IPS-NIHi11 (cell line): ENCODE measurements around the gene CUX1.
"Not testable (repeated sequence)": the region's sequence is repeated elsewhere in the genome, so short reads cannot be mapped to it uniquely, and the experiment has no call there.

ENCODE experiments used
- DNase-seq: peaks from one replicate; pipeline ENCODE4 v3.0.0; 2012; ENCODE audit warnings: mixed read lengths, low spot score

The CUX1 gene

DNA sequence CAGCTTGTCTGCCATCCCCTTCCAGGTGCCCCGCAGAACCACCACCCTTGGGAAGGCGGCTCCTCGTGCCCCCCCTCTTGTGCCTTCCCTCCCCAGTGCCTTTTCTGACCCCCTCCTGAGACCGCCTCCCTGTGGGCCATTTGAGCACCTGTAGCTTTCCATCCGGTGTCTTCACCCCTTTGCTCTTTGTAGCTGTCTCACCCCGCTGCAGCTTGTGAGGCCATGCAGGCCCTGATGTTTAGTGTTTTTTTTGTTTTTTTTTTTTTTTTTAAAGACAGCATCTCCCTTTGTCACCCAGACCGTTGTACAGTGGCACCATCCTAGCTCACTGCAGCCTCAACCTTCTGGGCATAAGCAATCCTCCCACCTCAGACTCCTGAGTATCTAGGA lies 52.5 kb downstream of the CUX1 start:
- no peak for DNase-seq

DNA sequence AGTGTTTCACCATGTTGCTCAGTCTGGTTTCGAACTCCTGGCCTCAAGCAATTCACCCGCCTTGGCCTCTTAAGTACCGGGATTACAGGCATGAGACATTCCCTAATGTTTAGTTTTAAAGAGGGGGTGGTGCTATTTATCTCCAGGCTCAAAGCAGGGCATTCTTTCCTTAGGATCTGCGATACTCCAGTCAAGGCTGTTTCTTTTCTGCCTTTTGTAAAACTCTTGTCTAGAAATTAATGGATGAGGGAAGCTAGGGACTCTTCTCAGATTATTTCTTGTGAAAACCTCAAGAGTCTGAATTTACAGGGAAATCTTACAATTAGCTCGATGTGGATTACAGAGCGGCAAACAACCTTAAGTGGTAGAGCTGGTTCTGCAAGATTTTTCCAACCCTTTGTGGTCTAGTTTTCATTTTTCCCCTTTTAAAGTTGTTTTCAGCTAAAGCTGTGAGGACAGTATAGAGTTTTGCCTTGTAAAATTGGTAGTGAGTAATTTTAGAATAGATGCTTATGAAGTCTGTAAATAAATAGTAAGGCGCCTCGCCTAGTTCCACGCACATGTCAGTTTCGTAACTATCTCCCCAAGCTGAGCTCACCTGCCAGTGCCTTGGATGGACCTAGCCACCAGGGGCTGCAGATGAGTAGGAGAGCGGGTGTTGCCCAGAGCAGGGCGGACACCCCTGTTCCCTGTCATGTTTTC lies 53.1 kb downstream of the CUX1 start:
- peak; percentile 62 for DNase-seq

DNA sequence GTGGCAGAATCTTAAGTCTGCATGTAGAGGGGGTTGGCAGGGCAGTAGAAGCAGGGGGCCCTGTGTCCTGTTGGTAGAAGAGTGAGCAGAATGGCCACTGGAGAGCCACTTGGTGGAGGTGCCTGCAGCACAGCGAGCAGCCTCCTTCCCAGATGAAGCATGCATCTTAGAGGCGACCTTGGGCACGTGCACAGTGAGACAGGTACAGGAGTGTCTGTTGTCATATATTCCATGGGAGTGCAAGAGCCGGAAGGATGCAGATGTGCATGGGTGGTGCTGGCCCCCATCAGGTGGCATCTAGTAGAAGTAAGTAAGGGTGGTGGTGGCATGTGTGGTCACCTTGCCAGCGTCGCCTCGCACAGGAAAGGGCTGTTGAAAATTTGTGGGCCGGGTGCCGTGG lies 53.9 kb downstream of the CUX1 start:
- DNase-seq: no peak

DNA sequence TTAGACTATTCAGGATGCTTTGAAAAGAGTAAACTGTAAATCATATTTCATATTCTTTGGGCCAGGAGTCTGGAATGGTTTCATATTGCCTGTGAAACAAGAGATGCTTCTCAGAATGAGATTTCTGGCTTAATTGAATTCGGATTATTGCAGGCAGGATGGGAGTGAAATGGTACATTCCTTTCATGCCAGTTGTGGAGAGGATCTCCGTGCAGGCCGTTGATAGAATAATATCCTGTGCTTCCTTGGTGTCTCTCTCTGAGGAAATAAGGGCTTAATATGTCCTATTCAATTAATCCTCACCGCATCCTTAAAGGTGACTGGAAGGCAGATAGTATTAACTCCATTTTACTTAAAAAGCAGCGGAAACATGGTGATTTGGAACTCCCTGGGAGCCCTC lies 56.6 kb downstream of the CUX1 start:
- no peak for DNase-seq

DNA sequence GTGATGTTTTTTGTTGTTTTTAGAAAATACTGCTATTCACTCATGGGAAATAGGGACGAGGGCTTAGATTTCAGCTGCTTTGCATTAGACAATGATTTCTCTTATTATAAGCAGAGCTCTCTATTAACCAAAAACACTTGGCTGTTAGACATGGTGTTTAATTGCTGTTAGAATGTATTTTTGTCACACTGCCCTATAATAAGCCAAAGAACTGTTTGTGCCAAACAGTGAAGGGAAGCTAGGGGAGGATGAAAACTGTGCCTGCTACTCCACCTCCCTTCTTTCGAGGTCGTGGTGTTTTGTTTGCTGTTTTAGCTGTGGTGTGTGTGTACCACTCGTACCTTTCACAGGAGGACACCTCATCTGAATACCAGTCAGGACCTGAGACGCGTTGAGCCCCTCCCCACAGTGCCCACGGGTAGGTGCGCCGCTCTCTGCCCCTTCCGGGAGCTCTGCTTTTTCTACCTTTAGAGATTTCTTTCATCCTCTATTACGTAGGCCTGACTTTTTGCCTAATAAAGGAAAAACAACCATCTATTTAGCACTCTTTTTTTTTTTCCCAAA lies 57.9 kb downstream of the CUX1 start:
- DNase-seq: no peak

DNA sequence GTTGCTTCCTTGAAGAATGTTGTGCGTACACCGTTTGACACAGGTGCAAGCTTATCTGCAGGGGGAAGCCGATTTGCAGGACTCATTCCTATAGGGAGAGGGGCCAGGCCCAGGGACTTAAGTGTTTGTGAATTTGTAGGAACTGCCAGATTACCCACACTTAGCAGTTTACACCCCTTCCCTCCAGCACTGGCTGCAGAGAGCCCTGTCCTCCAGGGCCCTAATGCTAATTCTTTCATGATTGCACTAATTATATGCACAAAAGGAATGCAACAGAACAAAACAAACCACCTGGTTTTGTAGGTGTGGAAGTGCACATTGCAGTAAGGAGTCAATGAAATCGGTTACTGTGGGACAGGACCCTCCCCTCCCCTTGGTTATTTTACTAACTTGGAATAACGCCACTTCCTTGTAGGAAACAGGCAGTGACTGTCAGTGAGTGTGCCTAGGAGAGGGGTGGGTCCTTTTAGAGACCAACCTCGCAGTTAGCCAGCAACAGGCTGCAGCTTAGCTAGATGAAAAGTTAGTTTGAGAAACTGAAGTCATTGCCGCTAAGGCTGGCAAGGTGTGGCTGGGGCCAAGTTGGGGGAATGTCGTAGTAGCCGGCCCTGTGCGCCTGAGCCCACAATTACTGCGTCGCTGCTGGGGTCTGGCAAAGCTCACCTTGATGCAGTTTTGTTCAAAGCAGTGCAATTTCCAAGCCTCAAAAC lies 60.6 kb downstream of the CUX1 start:
- no peak for DNase-seq

DNA sequence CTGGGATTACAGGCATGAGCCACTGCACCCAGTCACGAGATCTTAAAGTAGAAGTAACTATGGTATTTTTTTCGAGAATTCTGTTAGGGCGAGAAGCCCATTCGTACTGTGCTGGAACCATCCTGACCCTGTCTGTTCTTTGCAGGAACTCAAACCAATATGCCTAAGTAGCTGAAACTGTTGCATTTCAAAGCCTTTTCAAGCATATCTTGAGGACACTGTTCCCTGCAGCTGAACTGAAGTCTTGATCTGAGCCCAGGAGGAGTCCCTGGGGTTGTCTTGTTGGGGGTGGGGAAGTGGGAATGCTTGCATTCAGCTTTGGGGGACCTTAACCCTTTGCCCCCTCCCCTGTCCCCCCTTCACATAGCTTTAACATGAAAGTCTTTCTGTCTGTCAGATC lies 61.5 kb downstream of the CUX1 start:
- DNase-seq: no peak

DNA sequence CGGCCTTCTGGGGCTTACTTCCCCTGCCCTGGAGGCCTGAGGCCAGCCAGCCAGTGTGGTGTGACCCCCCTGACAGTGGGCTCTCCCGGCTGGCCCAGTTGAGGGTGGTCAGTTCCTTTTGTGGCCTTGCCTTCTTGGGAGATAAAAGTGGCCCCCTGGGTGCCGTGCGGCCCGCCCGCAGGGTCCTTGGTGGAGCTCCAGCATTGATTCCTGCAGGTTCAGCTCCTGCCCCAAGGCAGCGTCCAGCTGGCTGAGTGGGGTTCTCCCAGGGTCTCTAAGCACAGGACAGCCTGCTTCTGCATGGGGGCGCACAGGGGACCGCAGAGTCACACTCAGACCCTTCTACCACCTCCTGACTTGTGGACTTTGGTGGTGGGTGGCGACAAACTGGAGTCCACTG lies 62.1 kb downstream of the CUX1 start:
- DNase-seq: no peak

DNA sequence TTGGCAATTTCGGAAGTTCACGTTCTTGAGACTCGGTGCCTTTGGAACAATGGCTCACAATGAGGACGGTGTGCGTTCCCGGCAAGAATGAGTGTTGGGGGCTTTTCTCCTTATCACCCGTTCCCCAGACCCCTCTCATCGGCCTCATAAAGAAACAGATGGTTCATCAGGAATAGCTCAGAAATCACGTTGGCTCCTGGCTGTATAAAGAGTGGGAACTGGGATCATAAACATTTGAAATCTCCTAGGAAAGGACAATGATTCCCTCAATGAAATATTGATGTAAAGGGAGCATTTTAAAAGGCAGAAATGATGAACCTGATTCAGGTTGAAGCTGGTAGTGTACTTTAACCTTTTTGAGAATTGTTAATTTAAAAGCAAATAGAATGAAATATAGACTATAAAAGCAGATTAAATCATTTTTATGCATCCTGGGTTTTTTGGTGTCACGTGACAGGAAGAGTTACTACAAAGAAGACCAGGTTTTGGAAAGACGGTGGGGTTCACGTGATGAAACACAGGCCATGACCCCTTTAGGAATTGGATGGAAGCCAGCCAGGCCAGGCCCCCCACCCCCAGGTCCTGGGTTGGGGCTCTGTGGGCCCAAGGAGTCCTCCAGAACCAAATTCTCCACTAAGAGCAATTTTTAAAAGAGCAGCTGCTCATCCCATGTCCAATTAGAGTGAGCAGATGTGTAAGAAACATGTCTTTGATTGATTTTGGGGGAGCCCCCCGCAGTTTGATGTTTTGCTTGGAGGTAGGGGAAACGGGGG lies 63.0 kb downstream of the CUX1 start:
- DNase-seq: no peak

DNA sequence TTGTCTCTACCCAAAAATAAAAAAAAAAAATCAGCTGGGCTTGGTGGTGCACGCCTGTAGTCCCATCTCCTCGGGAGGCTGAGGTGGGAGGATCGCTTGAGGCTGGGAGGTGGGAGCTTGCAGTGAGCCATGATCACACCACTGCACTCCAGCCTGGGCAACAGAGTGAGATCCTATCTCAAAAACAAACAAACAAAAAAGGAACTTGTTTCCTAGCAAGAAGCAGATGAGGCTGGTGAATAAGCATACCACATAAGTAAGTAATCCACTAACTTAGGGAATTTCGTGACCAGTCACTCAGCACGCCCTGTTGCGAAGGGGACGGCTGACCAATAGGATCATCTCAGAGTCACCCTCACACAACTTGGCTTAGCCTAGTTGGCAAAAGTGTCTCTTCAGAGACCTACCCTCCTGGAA lies 64.6 kb downstream of the CUX1 start:
- DNase-seq: no peak

DNA sequence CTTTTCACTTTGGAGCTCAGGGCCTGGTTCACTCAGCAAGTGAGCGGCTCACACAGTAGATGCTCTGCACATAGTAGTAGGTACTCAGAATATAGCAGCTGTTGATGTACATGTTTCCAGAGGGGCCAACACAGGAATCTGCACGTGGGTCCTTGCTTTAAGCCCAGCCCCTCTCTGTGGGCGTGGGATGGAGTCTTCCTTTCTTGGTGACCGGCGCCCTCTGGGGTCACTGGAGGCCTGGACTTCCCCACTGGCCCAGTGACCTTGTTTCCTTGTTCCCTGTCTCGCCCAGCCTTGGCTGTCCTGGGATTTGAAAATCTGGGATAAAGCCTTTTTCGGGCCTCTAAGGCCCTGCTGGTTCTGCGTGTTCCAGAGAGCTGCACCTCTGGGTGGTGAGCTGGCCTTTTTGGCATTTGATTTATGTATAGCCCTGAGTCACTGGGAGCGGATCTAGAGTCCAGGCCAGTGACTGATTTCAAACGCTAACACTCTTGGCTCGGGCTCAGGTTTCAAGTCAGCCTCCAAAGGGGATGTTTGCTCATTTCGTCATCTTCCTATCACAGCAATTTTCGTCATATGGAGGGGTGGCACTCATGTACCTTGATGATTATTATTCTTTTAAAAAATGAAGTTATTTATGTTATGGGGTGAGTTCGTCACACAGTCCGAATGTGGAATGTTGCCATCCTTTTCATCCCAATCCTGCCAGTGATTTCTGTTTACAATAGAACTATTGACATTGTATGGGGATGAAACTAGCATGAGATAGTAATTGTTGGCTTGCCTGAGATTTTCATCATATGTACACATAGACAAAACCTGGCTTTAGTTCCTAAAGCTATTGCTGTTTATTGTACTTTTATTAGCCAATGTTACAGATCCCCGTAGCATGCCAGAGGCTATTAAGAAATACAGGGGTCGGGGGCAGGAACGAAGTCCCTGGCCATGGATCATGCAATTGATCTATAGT lies 65.5 kb downstream of the CUX1 start:
- peak; percentile 63 for DNase-seq

DNA sequence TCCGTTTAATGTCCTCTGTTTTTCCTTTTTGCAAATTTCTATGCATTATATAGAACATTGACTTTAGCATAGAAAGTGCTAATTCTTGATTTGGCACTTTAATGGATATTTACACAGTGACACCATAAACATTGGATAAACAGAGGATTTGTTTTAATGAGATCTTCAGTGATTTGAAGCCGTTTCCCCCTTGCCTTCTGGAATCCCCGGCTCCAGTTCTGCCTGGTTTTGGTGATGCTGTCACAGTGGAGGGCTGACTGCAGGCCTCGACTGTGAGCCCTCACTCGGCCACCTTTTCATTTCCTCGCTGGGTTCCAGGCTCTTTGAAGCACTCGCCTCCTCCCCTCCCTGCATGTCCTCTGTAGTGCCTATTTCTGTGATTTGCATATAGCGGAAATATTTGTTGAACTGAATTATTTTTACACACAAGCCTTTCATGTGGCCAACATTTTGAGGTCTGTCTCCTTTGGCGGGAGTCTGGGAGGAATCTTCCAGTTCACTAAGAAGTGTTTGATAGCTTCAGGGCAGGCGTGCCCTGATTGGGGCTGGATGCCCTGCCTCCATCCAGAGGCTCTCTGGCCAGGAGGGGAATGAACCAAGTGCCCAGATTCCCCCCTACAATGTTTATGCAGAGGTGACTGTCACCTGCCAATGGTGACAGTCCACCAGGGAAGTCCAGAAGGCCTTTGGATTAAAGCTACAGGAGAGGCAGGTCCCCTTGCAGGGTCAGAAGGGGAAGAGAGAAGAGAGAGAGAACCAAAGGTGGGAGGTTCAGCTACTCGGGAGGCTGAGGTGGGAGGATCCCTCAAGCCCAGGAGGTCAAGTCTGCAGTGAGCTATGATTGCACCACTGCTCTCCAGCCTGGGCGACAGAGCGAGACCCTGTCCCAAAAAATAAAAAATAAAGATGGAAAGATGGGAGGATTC lies 67.5 kb downstream of the CUX1 start:
- DNase-seq: no peak

DNA sequence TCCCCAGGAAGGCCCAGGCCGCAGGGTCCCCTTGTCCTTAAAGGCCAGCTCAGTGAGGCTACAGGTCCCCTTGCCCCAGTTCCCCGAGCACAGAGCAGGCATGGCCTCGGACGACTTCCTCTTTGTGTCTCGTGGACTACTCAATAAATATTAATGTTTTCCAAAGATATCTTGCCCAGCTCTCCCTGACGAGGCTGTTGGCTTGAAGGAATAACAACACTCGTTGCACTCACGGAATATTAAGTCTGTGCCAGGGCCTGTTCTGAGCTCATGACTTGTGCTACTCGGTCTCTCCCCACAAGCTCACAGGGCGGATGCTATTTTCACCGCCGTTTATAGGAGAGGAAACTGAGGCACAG lies 68.2 kb downstream of the CUX1 start:
- DNase-seq: no peak

DNA sequence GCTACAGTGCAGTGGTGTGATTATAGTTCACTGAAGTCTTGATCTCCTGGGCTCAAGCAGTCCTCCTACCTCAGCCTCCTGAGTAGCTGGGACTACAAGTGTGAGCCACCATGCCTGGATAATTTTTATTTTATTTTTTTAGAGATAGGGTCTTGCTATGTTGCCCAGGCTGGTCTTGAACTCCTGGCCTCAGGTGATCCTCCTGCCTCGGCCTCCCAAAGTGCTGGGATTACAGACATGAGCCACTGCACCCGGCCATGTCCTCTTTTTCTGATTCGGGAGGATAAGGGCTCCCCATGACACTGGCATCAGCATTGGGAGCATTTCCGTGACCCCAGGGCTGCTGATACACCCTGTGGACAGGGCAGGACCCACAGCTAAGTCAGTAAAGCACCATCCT lies 69.9 kb downstream of the CUX1 start:
- DNase-seq: not testable (repeated sequence)

DNA sequence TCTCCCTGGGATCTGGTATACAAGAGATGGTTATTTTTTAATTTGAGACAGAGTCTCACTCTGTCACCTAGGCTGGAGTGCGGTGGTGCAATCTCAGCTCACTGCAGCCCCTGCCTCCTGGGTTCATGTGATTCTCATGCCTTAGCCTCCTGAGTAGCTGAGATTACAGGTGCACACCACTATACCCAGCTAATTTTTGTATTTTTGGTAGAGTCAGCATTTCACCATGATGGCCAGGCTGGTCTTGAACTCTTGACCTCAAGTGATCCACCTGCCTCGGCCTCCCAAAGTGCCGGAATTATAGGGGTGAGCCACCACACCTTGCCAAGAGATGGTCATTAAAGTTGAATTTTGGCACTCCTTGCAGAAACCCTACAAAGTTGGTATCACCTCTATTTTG lies 71.1 kb downstream of the CUX1 start:
- DNase-seq: not testable (repeated sequence)

DNA sequence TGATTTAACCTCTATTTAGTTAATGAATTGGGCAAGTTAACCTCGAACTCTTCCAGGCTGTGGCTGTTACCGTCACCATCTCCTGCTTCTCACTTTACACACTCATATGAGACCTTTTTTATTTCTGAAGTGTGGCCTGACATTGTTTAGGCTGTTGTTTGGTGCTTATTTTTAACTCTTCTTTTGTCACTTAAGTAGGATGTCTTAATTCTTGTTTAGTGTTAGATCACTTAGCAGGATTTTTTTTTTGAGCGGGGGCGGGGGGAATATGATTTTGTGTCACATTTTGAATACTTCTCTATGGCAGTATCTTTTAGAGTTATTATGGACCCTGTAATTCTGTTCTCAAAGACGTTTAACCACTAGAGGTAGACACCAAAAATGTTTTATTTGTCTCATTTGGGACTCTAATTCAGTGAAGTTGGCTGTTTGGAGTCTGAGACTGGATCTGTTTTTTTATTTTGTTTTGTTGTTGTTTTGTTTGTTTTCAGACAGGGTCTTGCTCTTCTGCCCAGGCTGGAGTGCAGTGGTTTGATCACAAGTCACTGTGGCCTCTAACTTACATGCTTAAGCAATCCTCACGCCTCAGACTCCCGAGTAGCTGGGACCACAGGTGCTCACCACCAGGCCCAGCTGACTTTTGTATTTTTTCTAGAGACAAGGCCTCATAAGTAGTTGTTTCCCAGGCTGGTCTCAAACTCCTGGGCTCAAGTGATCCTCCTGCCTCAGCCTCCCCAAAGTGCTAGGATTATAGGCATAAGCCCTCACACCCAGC lies 73.5 kb downstream of the CUX1 start:
- no peak for DNase-seq

DNA sequence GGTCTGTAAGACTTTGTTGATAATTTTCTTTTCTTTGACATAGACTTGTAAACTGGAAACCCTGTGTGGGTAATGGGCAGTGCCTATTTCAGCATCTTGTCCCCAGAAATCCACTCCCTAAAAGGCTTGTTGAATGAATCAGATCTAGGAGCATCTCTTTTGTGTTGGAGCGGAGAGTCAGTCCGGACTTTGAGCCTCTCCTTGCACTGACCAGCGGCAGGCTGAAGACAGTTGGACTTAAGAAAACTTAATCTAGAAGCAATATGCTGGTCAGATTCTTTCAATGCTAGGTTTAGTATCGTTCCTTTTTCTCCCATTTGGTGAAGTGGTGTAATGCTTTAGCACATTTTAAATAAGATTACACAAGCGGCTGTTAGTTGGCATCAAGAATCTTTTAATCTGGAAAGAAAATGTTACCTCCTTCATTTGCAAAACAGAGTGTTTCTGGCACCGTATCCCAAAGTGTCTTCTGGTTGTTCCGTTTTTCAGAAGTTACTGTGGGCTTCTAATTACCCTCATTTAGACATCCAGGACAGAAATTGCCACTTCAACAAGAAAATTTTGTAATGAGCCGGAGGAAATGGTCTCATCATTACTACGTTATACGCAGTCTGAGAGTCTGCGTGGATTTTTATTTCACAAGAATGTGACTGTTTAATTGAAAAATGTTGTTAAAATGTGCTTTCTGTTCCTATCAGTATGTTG lies 74.7 kb downstream of the CUX1 start:
- DNase-seq: no peak

DNA sequence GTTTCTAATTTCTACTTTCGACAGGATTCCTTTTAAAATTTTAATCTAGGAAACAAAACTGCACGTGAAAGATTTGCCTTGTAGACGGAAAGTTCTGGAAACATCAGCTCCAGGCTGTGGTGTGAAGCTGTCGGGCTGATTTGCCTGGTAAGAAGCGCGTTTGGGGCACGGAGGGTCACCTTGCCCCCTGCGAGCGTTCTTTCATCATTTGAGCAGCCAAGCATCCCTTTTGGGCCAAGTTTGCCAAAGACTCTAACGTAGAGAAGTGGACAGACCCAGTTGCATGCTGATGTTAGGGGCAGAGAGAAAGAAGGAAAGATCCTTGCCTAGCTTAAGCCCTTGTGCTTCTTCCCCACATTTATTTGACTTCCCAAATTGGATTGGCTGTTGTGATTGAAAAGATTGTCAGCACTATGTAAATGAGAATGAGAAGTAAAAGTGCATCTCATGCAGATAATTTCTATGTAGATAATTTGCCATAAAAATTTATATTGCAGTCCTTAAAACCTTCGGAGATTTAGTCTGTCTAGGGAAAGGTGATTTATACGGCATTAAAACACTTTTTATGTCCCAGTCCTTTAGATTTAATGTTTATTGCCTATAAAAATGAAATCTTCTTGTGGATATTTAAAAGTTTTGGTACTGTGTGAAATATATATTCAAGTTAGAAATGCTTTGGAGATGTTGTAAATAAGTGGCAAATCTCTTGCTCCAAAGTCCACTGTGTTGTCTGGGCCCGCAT lies 76.1 kb downstream of the CUX1 start:
- DNase-seq: no peak
